AG09319 (cell line): ENCODE results near the gene RPL38.

Experiments used
- DNase-seq: peaks from one replicate; pipeline ENCODE4 v3.0.0-alpha.2; 2010; ENCODE audit warnings: low read depth; ENCODE audit errors: extremely low read depth
- TF ChIP-seq, protein P1 (sequence below): IDR thresholded peaks from 2 replicates; pipeline ENCODE4 v1.5.1; 2011; ENCODE audit warnings: low read depth, mild to moderate bottlenecking, inconsistent platforms, low read length, moderate library complexity

RPL38 gene

DNA sequence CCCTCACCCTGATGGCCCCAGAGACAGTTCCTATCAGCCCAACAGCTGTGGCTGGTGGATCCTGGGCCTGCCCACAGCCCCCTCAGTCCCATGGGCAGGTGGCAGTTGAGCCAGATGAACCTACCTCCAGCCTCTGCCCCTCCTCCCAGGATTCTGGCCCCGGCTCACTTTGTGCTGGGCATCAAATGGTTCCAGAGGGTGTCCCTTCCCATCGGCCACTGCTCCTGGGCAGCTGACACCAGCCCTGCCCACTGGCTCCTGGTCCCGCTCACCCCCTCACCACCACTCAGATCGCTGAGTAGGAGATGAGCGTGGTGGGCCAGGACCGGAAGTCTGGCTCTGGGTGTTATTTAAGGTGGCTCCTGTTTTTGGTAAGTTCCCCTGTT, 11.9 kb downstream of the RPL38 start:
- TF ChIP-seq, protein P1, sequence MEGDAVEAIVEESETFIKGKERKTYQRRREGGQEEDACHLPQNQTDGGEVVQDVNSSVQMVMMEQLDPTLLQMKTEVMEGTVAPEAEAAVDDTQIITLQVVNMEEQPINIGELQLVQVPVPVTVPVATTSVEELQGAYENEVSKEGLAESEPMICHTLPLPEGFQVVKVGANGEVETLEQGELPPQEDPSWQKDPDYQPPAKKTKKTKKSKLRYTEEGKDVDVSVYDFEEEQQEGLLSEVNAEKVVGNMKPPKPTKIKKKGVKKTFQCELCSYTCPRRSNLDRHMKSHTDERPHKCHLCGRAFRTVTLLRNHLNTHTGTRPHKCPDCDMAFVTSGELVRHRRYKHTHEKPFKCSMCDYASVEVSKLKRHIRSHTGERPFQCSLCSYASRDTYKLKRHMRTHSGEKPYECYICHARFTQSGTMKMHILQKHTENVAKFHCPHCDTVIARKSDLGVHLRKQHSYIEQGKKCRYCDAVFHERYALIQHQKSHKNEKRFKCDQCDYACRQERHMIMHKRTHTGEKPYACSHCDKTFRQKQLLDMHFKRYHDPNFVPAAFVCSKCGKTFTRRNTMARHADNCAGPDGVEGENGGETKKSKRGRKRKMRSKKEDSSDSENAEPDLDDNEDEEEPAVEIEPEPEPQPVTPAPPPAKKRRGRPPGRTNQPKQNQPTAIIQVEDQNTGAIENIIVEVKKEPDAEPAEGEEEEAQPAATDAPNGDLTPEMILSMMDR = no peak
- no peak for DNase-seq

DNA sequence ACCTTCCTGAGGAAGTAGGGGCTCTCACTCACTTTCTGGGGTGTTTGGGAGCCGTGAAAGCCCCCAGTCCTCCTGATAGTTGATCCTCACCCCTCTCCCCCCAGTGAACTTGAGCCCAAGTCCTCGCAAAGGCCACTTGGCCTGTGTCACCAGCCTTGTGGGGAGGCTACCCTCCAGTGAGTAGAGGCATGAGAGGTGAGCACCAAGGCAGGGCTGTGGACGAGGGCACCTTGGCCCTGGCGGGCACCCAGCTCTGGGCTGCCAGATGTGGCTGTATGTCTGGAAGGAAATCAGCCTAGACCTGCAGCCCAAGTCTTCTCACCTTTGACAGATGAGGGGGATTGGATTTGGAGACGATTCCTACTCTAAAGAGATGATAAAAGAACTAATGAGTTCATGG, 13.0 kb downstream of the RPL38 start:
- no peak for DNase-seq
- TF ChIP-seq, protein P1 = no peak

DNA sequence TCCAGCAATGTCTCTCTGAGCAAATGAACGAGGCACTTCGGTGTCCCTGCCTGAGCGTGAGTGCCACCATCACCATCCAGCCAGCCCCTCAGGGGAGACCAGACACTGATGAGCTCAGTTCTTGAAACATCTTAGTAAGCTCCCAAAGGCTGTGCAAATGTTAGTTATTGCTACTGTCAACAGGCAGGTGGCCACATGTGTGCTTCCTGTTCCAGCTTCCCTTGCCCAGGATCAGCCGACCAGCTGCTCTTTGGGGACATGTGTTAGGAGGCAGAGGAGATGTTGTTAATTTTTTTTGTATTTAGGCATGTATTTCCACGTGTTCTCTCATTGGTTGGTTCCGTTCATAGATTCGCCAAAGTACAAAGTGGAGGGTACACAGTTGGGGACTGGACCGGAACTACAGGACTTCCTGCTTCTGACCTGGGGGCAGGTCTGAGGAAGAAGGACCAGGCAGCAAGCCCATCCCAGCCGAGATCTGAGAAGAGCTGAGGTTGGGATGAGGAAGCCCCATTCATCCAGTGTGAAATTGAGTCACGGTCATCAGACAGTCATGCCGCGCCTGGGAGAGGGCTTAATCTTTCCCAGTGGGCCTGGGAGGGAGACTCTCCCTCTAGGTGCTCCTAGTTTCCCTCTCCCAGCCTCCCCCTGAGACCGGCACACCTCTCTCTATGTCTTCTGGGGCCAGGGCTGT, 13.7 kb downstream of the RPL38 start:
- TF ChIP-seq, protein P1 = no peak
- DNase-seq = no peak

DNA sequence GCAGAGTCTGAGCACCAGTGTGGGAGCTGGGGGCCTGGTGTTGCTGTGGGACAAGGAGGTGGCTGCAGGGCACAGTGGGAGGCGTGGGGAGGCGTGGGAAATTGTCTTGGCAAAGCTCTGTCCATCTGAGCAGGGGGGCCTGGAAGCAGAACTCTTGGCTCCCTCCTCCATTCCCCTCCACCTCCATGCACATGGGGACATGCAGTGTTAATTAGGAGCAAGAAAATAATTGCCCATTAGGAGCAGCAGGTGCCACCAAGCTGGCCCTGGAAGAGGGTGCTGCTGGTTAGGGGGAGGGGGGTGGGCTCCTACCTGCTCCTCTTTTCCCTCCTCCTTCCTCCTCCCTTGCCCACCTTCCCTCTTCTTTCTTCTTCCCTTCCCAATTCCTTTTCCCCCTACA, 14.4 kb downstream of the RPL38 start:
- no peak for DNase-seq
- TF ChIP-seq, protein P1 = no peak

DNA sequence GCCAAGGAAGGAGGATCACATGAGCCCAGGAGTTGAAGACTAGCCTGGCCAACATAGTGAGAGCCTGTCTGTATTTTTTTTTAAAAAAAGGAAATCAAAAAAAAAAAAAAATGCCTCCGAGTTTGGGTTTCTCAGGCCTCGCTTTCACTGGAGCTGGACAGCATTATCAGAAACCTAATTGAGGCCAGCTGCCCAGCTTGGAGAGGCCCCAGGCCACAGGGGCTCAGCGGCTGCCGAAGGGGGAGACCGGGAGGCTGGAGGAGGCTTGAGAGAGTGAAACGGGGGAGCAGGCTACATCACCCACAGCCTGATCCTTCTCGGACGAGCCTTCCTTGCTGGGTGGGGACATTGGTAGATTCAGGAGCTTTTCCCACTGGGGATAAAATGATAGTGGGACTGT, 15.0 kb downstream of the RPL38 start:
- no peak for DNase-seq
- TF ChIP-seq, protein P1 = no peak

DNA sequence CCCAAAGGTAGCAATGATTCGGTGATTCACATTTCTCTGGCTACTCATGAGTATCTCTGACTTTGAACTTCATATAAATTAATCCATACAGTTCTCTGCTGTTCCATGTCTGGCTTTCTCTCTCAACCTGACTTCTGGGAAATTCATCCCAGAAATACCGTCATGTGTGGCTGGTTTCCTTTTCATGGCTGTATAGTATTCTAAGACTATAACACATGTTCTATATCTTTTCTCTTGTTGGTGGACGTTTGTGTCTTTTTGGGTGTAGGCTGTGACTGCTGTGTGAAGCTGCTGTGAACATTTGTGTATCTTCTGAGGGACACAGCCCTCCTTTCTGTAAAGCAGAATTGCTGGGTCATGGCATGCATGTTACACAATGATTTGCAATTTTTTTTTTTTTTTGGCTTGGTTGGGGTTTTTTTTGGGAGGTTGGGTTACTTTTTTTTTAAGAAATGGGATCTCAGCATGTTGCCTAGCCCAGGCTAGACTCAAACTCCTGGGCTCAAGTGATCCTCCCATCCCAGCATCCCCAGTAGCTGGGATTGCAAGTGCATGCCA, 16.2 kb downstream of the RPL38 start:
- DNase-seq = no peak
- TF ChIP-seq, protein P1 = no peak

DNA sequence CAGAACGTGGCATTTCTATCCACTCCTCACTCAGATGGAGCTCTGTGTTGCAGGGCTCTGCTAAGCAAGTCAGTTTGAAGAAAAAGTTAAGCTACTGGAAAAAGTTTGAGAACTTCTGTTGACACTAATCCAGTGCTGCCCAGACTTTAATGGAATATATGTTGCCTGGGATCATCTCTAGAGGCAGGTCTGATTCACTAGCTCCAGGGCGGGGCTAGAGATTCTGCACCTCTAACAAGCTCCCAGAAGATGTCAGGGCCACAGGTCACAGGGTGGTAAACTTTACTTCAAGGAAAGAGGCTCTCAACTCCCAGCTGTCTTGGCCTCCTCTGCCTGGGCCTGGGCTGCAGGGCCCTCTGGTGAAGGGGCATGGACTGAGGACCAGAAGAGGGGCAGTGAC, 16.7 kb downstream of the RPL38 start:
- no peak for DNase-seq
- TF ChIP-seq, protein P1 = no peak
